HUES6 (cell line): ENCODE data around the gene BAX.

ENCODE experiments used
- H3K27ac ChIP-seq: 2 replicates; pipeline ENCODE4 v1.7.0; 2013; ENCODE audit warnings: low read depth, mild to moderate bottlenecking, low read length, inconsistent platforms
- H3K27me3 ChIP-seq: 2 replicates; pipeline ENCODE4 v1.6.1; 2013; ENCODE audit warnings: low read length; ENCODE audit not compliant: control insufficient read depth, insufficient read depth
- H3K36me3 ChIP-seq: 2 replicates; pipeline ENCODE4 v1.6.1; 2013; ENCODE audit warnings: low read length; ENCODE audit not compliant: control insufficient read depth, insufficient read depth
- H3K4me1 ChIP-seq: 2 replicates; pipeline ENCODE4 v1.6.1; 2013; ENCODE audit warnings: low read length; ENCODE audit not compliant: control insufficient read depth, insufficient read depth
- H3K4me3 ChIP-seq: 2 replicates; pipeline ENCODE4 v1.5.1; 2013; ENCODE audit warnings: low read depth, low read length
- H3K9ac ChIP-seq: one replicate; pipeline ENCODE4 v1.6.1; 2013; ENCODE audit warnings: mild to moderate bottlenecking, low read length
- H3K9me3 ChIP-seq: 2 replicates; pipeline ENCODE4 v1.6.1; 2013; ENCODE audit warnings: low read depth, low read length; ENCODE audit not compliant: control insufficient read depth, insufficient read depth

BAX gene

GRCh38 chr19:49006905-49007304 is 52.2 kb downstream of the BAX start:
- no peak overlapping the region for H3K27ac ChIP-seq
- H3K9ac ChIP-seq: no peak overlapping the region
- H3K27me3 ChIP-seq: no peaks in the 10 kb centered on the region
- H3K9me3 ChIP-seq: no peaks in the 10 kb centered on the region
- no peaks in the 10 kb centered on the region for H3K4me1 ChIP-seq
- peaks cover 79% of the 10 kb centered on the region for H3K36me3 ChIP-seq
- H3K4me3 ChIP-seq: no peak overlapping the region

- H3K36me3 ChIP-seq: peaks cover 80% of the 10 kb centered on the region
- H3K27me3 ChIP-seq: no peaks in the 10 kb centered on the region
- no peak overlapping the region for H3K27ac ChIP-seq
- no peaks in the 10 kb centered on the region for H3K4me1 ChIP-seq
- H3K4me3 ChIP-seq: no peak overlapping the region
- H3K9me3 ChIP-seq: no peaks in the 10 kb centered on the region
- H3K9ac ChIP-seq: no peak overlapping the region
These were observed 55.2 kb downstream of the BAX start for GRCh38 chr19:49009828-49010227.

DNA sequence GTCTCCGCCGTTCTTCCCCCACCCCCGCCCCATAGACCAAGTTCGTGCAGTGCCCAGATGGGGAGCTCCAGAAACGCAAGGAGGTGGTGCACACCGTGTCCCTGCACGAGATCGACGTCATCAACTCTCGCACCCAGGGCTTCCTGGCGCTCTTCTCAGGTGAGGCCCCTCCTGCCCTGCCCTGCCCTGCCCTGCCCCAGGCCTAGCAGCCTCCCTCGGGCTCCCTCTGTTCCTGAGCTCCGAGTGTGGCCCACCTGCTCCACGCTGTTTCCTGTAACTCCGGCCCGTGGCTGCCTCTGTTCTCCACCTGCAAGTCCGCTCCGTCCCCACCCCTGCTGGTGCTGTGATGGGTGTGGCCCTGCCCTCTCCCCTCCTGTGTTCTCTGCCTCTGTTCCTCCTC is 55.8 kb downstream of the BAX start:
- peaks cover 80% of the 10 kb centered on the region for H3K36me3 ChIP-seq
- no peak overlapping the region for H3K4me3 ChIP-seq
- no peaks in the 10 kb centered on the region for H3K27me3 ChIP-seq
- H3K27ac ChIP-seq: no peak overlapping the region
- H3K4me1 ChIP-seq: no peaks in the 10 kb centered on the region
- no peak overlapping the region for H3K9ac ChIP-seq
- no peaks in the 10 kb centered on the region for H3K9me3 ChIP-seq

DNA sequence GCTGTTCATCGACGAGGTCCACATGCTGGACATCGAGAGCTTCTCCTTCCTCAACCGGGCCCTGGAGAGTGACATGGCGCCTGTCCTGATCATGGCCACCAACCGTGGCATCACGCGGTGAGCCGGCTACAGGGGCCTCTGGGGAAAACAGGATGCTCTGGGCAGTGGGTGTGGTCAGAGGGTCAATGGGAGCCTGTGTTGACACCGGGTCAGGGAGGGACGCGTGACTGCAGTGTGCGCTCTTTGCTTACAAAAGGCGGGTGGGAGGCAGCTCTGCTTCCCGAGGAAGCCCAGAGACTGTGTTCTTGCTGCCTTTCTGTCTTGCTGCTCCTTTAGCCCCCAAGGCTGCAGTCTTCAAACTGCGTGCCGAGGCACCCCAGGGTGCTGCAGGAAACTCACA is 56.5 kb downstream of the BAX start:
- Histone ChIP-seq H3K27ac (no peak overlapping the region), H3K36me3 (peaks cover 81% of the 10 kb centered on the region), H3K4me3 (no peak overlapping the region), H3K9ac (no peak overlapping the region), H3K4me1 (no peaks in the 10 kb centered on the region), H3K9me3 (no peaks in the 10 kb centered on the region), H3K27me3 (no peaks in the 10 kb centered on the region)
